ENCODE data around the gene OSER1. TPM values are rescaled to one million over a fixed set of nuclear protein-coding genes. Genes with fewer than 3 reads are reported as not detected.

The OSER1 gene
- total RNA-seq, 1 experiment from 2014 or later: 76.0 TPM

Other genes with a start within 250 kb of the OSER1 start
- 0.15 TPM in 1 of 2 replicates, not detected in the other for gene JPH2, start 23.6 kb downstream of the OSER1 start, total RNA-seq (2014; rRNA removed; shearing (Covaris generic))
- 0.08 TPM in 1 of 2 replicates, not detected in the other for gene GDAP1L1, start 36.5 kb upstream of the OSER1 start, total RNA-seq (2014; rRNA removed; shearing (Covaris generic))
- gene FITM2, start 100.4 kb upstream of the OSER1 start, total RNA-seq (2014; rRNA removed; shearing (Covaris generic)): 7.6 and 7.9 TPM in 2 replicates
- not detected in 2 replicates for gene R3HDML, start 126.3 kb upstream of the OSER1 start, total RNA-seq (2014; rRNA removed; shearing (Covaris generic))
- gene HNF4A, start 144.9 kb upstream of the OSER1 start, total RNA-seq (2014; rRNA removed; shearing (Covaris generic)): not detected in 2 replicates